HEK293 (cell line): ENCODE results near the gene CACNB3.

Experiments used
- BCL11B ChIP-seq: fragments of 450-650 bp; formaldehyde crosslinking; IDR thresholded peaks from 2 replicates; pipeline ENCODE4 v1.5.1; 2016; ENCODE audit warnings: low read depth, missing biosample characterization, missing genetic modification characterization
- HIC1 ChIP-seq: fragments of 450-650 bp; formaldehyde crosslinking; IDR thresholded peaks from 2 replicates; pipeline ENCODE4 v1.5.1; 2016; ENCODE audit warnings: missing biosample characterization, missing genetic modification characterization
- KLF16 ChIP-seq: fragments of 450-650 bp; formaldehyde crosslinking; IDR thresholded peaks from 2 replicates; pipeline ENCODE4 v1.5.1; 2017; ENCODE audit warnings: missing biosample characterization, missing genetic modification characterization
- KLF17 ChIP-seq: fragments of 450-650 bp; formaldehyde crosslinking; IDR thresholded peaks from 2 replicates; pipeline ENCODE4 v1.5.1; 2016; ENCODE audit warnings: missing biosample characterization, missing genetic modification characterization
- KLF7 ChIP-seq: fragments of 450-650 bp; formaldehyde crosslinking; IDR thresholded peaks from 2 replicates; pipeline ENCODE4 v1.5.1; 2016; ENCODE audit warnings: missing biosample characterization, missing genetic modification characterization, borderline replicate concordance
- MZF1 ChIP-seq: fragments of 450-650 bp; formaldehyde crosslinking; IDR thresholded peaks from 2 replicates; pipeline ENCODE4 v1.5.1; 2017; ENCODE audit warnings: missing biosample characterization, missing genetic modification characterization, borderline replicate concordance
- PRDM1 ChIP-seq: fragments of 450-650 bp; formaldehyde crosslinking; IDR thresholded peaks from 2 replicates; pipeline ENCODE4; 2016; ENCODE audit warnings: missing biosample characterization, missing genetic modification characterization
- REPIN1 ChIP-seq: fragments of 450-650 bp; formaldehyde crosslinking; IDR thresholded peaks from 2 replicates; pipeline ENCODE4 v1.5.1; 2017; ENCODE audit warnings: missing biosample characterization, missing genetic modification characterization, low read depth
- ZBTB6 ChIP-seq: fragments of 450-650 bp; formaldehyde crosslinking; IDR thresholded peaks from 2 replicates; pipeline ENCODE4 v1.5.1; 2017; ENCODE audit warnings: missing biosample characterization, missing genetic modification characterization
- ZBTB7A ChIP-seq: fragments of 450-650 bp; formaldehyde crosslinking; IDR thresholded peaks from 2 replicates; pipeline ENCODE4 v1.5.1; 2016; ENCODE audit warnings: low read depth, missing biosample characterization, missing genetic modification characterization
- ZEB2 ChIP-seq: fragments of 450-650 bp; formaldehyde crosslinking; IDR thresholded peaks from 2 replicates; pipeline ENCODE4 v1.5.1; 2016; ENCODE audit warnings: missing biosample characterization, missing genetic modification characterization
- ZNF155 ChIP-seq: fragments of 450-650 bp; formaldehyde crosslinking; IDR thresholded peaks from 2 replicates; pipeline ENCODE4 v1.5.1; 2016; ENCODE audit warnings: missing biosample characterization, missing genetic modification characterization
- ZNF18 ChIP-seq: fragments of 450-650 bp; formaldehyde crosslinking; IDR thresholded peaks from 2 replicates; pipeline ENCODE4 v1.5.1; 2016; ENCODE audit warnings: missing biosample characterization, missing genetic modification characterization
- ZNF184 ChIP-seq: fragments of 450-650 bp; IDR thresholded peaks from 2 replicates; pipeline ENCODE4 v1.5.1; 2018; ENCODE audit warnings: missing biosample characterization, mild to moderate bottlenecking, missing genetic modification characterization
- ZNF211 ChIP-seq: fragments of 450-650 bp; formaldehyde crosslinking; IDR thresholded peaks from 2 replicates; pipeline ENCODE4 v1.5.1; 2016; ENCODE audit warnings: low read depth, missing biosample characterization, missing genetic modification characterization
- ZNF24 ChIP-seq: fragments of 450-650 bp; formaldehyde crosslinking; IDR thresholded peaks from 2 replicates; pipeline ENCODE4 v1.5.1; 2016; ENCODE audit warnings: missing biosample characterization, missing genetic modification characterization
- ZNF266 ChIP-seq: fragments of 450-650 bp; formaldehyde crosslinking; IDR thresholded peaks from 2 replicates; pipeline ENCODE4 v1.5.1; 2016; ENCODE audit warnings: missing biosample characterization, missing genetic modification characterization, low read depth
- ZNF274 ChIP-seq, 2 experiments: fragments of 200-500 bp in 1 of 2; fragments of 450-650 bp in 1 of 2; sonication (Bioruptor generic) in 1 of 2; formaldehyde crosslinking in 1 of 2; IDR thresholded peaks; 2 replicates each; pipeline versions ENCODE4 v1.5.1 to v1.6.1; 2014 to 2016; ENCODE audit warnings: borderline replicate concordance in 1 of 2, inconsistent platforms in 1 of 2, low read length in 1 of 2, missing biosample characterization in 1 of 2, missing genetic modification characterization in 1 of 2
- ZNF280D ChIP-seq: fragments of 450-650 bp; formaldehyde crosslinking; IDR thresholded peaks from 2 replicates; pipeline ENCODE4 v1.5.1; 2016; ENCODE audit warnings: missing biosample characterization, missing genetic modification characterization
- ZNF292 ChIP-seq: fragments of 450-650 bp; formaldehyde crosslinking; IDR thresholded peaks from 2 replicates; pipeline ENCODE4 v1.5.1; 2016; ENCODE audit warnings: low read depth, missing biosample characterization, missing genetic modification characterization, borderline replicate concordance
- ZNF341 ChIP-seq: fragments of 450-650 bp; formaldehyde crosslinking; IDR thresholded peaks from 2 replicates; pipeline ENCODE4; 2016; ENCODE audit warnings: low read depth, missing biosample characterization, missing genetic modification characterization
- ZNF426 ChIP-seq: fragments of 450-650 bp; formaldehyde crosslinking; IDR thresholded peaks from 2 replicates; pipeline ENCODE4 v1.5.1; 2017; ENCODE audit warnings: missing biosample characterization, missing genetic modification characterization, mild to moderate bottlenecking, inconsistent platforms, moderate library complexity
- ZNF449 ChIP-seq: fragments of 450-650 bp; formaldehyde crosslinking; IDR thresholded peaks from 2 replicates; pipeline ENCODE4 v1.5.1; 2017; ENCODE audit warnings: missing biosample characterization, mild to moderate bottlenecking, missing genetic modification characterization, moderate library complexity
- ZNF48 ChIP-seq: fragments of 450-650 bp; formaldehyde crosslinking; IDR thresholded peaks from 2 replicates; pipeline ENCODE4 v1.5.1; 2016; ENCODE audit warnings: missing biosample characterization, missing genetic modification characterization
- ZNF561 ChIP-seq: fragments of 450-650 bp; IDR thresholded peaks from 2 replicates; pipeline ENCODE4 v1.5.1; 2018; ENCODE audit warnings: missing biosample characterization, missing genetic modification characterization, borderline replicate concordance
- ZNF658 ChIP-seq: fragments of 450-650 bp; formaldehyde crosslinking; IDR thresholded peaks from 2 replicates; pipeline ENCODE4; 2016; ENCODE audit warnings: missing biosample characterization, missing genetic modification characterization
- ZNF776 ChIP-seq: fragments of 450-650 bp; formaldehyde crosslinking; IDR thresholded peaks from 2 replicates; pipeline ENCODE4 v1.5.0; 2017; ENCODE audit warnings: missing biosample characterization, missing genetic modification characterization, borderline replicate concordance
- ZNF830 ChIP-seq: fragments of 450-650 bp; IDR thresholded peaks from 2 replicates; pipeline ENCODE4 v1.5.0; 2018; ENCODE audit warnings: missing biosample characterization, missing genetic modification characterization, low read depth, mild to moderate bottlenecking, moderate library complexity

The CACNB3 gene

GRCh38 chr12:48817873-48818830 is at the start of gene CACNB3 (continued):
- TF ChIP-seq ZNF24 (no peak; the same call in none of the 2 replicates), ZNF211 (tag by site-specific recombination) (no peak), ZNF341 (peak; percentile 64), ZNF292 (tag by site-specific recombination) (no peak), BCL11B (no peak), ZNF449 (tag by site-specific recombination) (no peak), ZNF830 (tag by site-specific recombination) (no peak), KLF17 (tag by site-specific recombination) (peak; percentile 74), ZEB2 (tag by site-specific recombination) (peak; percentile 88), ZNF48 (tag by site-specific recombination) (no peak), ZNF658 (tag by site-specific recombination) (no peak), ZBTB6 (no peak), PRDM1 (no peak), ZBTB7A (peak; percentile 39; the same call in 1 of the 2 replicates), ZNF280D (tag by site-specific recombination) (no peak), MZF1 (tag by site-specific recombination) (no peak), REPIN1 (no peak), ZNF155 (tag by site-specific recombination) (no peak), KLF7 (tag by site-specific recombination) (peak; percentile 65; the same call in 1 of the 2 replicates), KLF16 (peak; percentile 84), HIC1 (tag by site-specific recombination) (peak; percentile 66), ZNF274 (IDR thresholded peaks at IDR 0.05; ENCODE audit: low read length) (no peak), ZNF274 (tag by site-specific recombination; IDR thresholded peaks at IDR 0.05; ENCODE audit: borderline replicate concordance) (no peak), ZNF426 (no peak), ZNF561 (peak; percentile 22; the same call in 1 of the 2 replicates), ZNF18 (no peak), ZNF184 (tag by site-specific recombination) (no peak), ZNF266 (tag by site-specific recombination) (no peak), ZNF776 (tag by site-specific recombination) (no peak)
